A673 (cell line): ENCODE results near the gene PLA2G15. TPM values are rescaled to one million over a fixed set of nuclear protein-coding genes. Genes with fewer than 3 reads are reported as not detected.
A peak's percentile ranks its signal among the peaks of the same experiment; 100 is the strongest.

Experiments
- BruUV-seq: library from RNA; stranded (reverse); fragments of 400-500 nt; replicated peaks from 2 replicates; lab custom pipeline; 2021; lab: Mats Ljungman, UMichigan
- CTCF ChIA-PET: fragments of 300-600 bp; sonication (Branson Sonifier 250); formaldehyde crosslinking; loops from one replicate; lab custom pipeline; 2022; ENCODE audit warnings: antibody characterized with exemption; lab: Charles Lee
- POLR2A ChIA-PET: fragments of 300-600 bp; sonication (Branson Sonifier 250); formaldehyde crosslinking; loops from one replicate; lab custom pipeline; 2022; ENCODE audit warnings: antibody characterized with exemption; ENCODE audit not compliant: low non-redundant PET; lab: Charles Lee
- DNase-seq: peaks from one replicate; pipeline ENCODE4 v3.0.0-alpha.2; 2015; ENCODE audit warnings: low spot score
- H3K27ac ChIP-seq: fragments of 200-600 bp; sonication (generic); 2 replicates; pipeline ENCODE4 v1.5.1; 2016; ENCODE audit warnings: mixed run types, low read depth, mild to moderate bottlenecking, mixed read lengths, antibody characterized with exemption, low read length; ENCODE audit not compliant: poor library complexity, severe bottlenecking
- H3K27me3 ChIP-seq: fragments of 200-600 bp; sonication (generic); replicated peaks from 2 replicates; pipeline ENCODE4 v1.6.1; 2017; ENCODE audit warnings: mixed run types, low read depth, mild to moderate bottlenecking, mixed read lengths, antibody characterized with exemption, low read length; ENCODE audit not compliant: insufficient read depth, poor library complexity
- H3K36me3 ChIP-seq: fragments of 200-600 bp; sonication (generic); 2 replicates; pipeline ENCODE4 v1.6.1; 2016; ENCODE audit warnings: mixed run types, mild to moderate bottlenecking, mixed read lengths, antibody characterized with exemption, low read length; ENCODE audit not compliant: insufficient read depth, poor library complexity, severe bottlenecking
- H3K4me1 ChIP-seq: fragments of 200-600 bp; sonication (generic); 2 replicates; pipeline ENCODE4 v1.6.1; 2017; ENCODE audit warnings: mixed run types, mild to moderate bottlenecking, mixed read lengths, antibody characterized with exemption, low read length; ENCODE audit not compliant: insufficient read depth, poor library complexity, severe bottlenecking
- H3K4me3 ChIP-seq: fragments of 200-600 bp; sonication (generic); 2 replicates; pipeline ENCODE4 v1.5.1; 2016; ENCODE audit warnings: low read depth, mixed run types, mild to moderate bottlenecking, mixed read lengths, low read length; ENCODE audit not compliant: poor library complexity, severe bottlenecking
- H3K9me3 ChIP-seq: fragments of 200-600 bp; sonication (generic); 2 replicates; pipeline ENCODE4 v1.6.1; 2016; ENCODE audit warnings: mixed run types, low read depth, mild to moderate bottlenecking, mixed read lengths, antibody characterized with exemption, low read length; ENCODE audit not compliant: poor library complexity, severe bottlenecking
- CTCF ChIP-seq: fragments of 300-800, 200-600 bp; sonication (generic); conservative IDR thresholded peaks from 2 replicates; pipeline ENCODE4 v1.5.1; 2017; ENCODE audit warnings: low read depth, mild to moderate bottlenecking, antibody characterized with exemption, low read length, moderate library complexity, mixed read lengths
- EZH2 ChIP-seq: fragments of 200-600 bp; sonication (generic); IDR thresholded peaks from 2 replicates; pipeline ENCODE4 v1.6.1; 2017; ENCODE audit warnings: borderline replicate concordance, low read depth, mild to moderate bottlenecking, mixed read lengths, antibody characterized with exemption, low read length; ENCODE audit not compliant: poor library complexity, severe bottlenecking
- intact Hi-C: fragments of 100-400 bp; cut with micrococcal nuclease; formaldehyde crosslinking; loops from one replicate; pipeline ENCODE4 v1.10.0; 2022; ENCODE audit not compliant: unreplicated experiment
- total RNA-seq: library from RNA; stranded (reverse); gene quantifications from 2 replicates; pipeline ENCODE4 v1.2.3, GENCODE V29; 2021

PLA2G15 gene
- total RNA-seq, 1 experiment from 2014 or later, result 8.1 TPM

- no peak overlapping the region for H3K27ac ChIP-seq
- ChIA-PET POLR2A (no interaction called here), CTCF (no interaction called here)
- DNase-seq, result no peak
- no peak overlapping the region for H3K4me3 ChIP-seq
- H3K36me3 ChIP-seq, result peaks cover 4% of the 10 kb centered on the region
- BruUV-seq, result no TSS peak
- no peaks in the 10 kb centered on the region for H3K9me3 ChIP-seq
- no peak for TF ChIP-seq EZH2
- no peak for TF ChIP-seq CTCF
- H3K4me1 ChIP-seq, result no peaks in the 10 kb centered on the region
- H3K27me3 ChIP-seq, result no peaks in the 10 kb centered on the region
- intact Hi-C loops, result no loop called here
These were observed 29.3 kb downstream of the PLA2G15 start for GRCh38 chr16:68274441-68274840.

GRCh38 chr16:68275611-68276191 lies 30.5 kb downstream of the PLA2G15 start:
- Histone ChIP-seq H3K36me3 (peaks cover 4% of the 10 kb centered on the region), H3K27me3 (no peaks in the 10 kb centered on the region), H3K4me3 (no peak overlapping the region), H3K27ac (no peak overlapping the region), H3K4me1 (no peaks in the 10 kb centered on the region), H3K9me3 (no peaks in the 10 kb centered on the region)
- TSS peak; percentile 17 for BruUV-seq
- TF ChIP-seq CTCF, result no peak
- intact Hi-C loops, result no loop called here
- no peak for DNase-seq
- ChIA-PET CTCF (interaction anchor here (0.5 kb wide), 1 partner anchor 13 kb away, joined by 5 read pairs; no protein-coding TSS in a partner anchor), POLR2A (no interaction called here)

GRCh38 chr16:68276223-68276622 lies 31.1 kb downstream of the PLA2G15 start:
- POLR2A ChIA-PET, result no interaction called here
- no peaks in the 10 kb centered on the region for H3K27me3 ChIP-seq
- peaks cover 4% of the 10 kb centered on the region for H3K36me3 ChIP-seq
- TF ChIP-seq CTCF (no peak), EZH2 (no peak)
- H3K27ac ChIP-seq, result no peak overlapping the region
- DNase-seq, result no peak
- no peaks in the 10 kb centered on the region for H3K9me3 ChIP-seq
- H3K4me3 ChIP-seq, result no peak overlapping the region
- intact Hi-C loops, result no loop called here
- H3K4me1 ChIP-seq, result no peaks in the 10 kb centered on the region
- CTCF ChIA-PET, result no interaction called here
- BruUV-seq, result no TSS peak
